Measurements from ENCODE around the gene MYLK3.
A peak's percentile ranks its signal among the peaks of the same experiment; 100 is the strongest.

MYLK3 gene

DNA sequence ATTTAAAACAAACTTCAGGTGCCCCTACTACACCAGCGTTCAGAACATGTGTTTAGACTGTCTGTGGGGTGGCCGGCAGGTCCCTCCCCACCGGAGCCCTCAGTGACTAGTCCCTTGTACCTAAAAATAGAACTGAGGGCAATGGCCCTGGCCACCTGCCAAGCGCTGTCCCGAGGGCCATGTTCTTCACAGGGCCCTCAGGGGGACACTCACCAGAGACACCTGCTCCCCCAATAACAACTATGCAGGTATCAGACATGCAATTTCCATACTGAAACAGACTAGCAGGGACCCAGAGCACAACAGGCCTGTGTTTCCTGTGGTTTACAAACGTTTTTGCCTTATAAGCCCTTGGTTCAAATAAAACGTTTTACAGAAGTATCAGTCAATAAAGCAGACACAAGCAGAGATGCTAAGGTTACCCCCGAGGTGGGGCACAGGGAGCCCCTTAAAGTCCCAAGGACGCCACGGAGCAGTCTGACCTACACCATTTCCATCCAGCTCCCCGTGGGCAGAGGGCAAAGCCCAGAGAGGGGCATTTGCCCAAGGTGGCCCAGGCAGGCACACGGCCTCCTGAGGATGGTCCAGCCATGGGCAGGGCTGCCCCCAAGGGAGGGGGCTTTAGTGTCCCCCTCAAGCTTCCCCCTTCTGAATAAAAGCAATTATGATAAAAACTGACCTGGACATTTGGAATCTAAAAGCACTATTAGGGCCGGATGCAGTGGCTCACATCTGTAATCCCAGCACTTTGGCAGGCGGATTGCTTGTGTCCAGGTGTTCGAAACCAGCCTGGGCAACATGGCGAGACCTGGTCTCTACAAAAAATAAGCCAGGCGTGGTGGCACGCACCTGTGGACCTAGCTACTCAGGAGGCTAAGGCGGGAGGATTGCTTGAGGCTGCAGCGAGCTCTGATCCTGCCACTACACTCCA, 896 bp upstream of the MYLK3 start:
- TF ChIP-seq, protein P1, sequence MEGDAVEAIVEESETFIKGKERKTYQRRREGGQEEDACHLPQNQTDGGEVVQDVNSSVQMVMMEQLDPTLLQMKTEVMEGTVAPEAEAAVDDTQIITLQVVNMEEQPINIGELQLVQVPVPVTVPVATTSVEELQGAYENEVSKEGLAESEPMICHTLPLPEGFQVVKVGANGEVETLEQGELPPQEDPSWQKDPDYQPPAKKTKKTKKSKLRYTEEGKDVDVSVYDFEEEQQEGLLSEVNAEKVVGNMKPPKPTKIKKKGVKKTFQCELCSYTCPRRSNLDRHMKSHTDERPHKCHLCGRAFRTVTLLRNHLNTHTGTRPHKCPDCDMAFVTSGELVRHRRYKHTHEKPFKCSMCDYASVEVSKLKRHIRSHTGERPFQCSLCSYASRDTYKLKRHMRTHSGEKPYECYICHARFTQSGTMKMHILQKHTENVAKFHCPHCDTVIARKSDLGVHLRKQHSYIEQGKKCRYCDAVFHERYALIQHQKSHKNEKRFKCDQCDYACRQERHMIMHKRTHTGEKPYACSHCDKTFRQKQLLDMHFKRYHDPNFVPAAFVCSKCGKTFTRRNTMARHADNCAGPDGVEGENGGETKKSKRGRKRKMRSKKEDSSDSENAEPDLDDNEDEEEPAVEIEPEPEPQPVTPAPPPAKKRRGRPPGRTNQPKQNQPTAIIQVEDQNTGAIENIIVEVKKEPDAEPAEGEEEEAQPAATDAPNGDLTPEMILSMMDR (IDR thresholded peaks at IDR 0.05; ENCODE audit: low read depth, low read length): no peak
- no peak overlapping the region for H3K4me3 ChIP-seq (replicated peaks in 1 of 2; ENCODE audit: low read depth in 2 of 2, low read length in 2 of 2)
- DNase-seq (ENCODE audit: low read depth in 2 of 2): no peak

DNA sequence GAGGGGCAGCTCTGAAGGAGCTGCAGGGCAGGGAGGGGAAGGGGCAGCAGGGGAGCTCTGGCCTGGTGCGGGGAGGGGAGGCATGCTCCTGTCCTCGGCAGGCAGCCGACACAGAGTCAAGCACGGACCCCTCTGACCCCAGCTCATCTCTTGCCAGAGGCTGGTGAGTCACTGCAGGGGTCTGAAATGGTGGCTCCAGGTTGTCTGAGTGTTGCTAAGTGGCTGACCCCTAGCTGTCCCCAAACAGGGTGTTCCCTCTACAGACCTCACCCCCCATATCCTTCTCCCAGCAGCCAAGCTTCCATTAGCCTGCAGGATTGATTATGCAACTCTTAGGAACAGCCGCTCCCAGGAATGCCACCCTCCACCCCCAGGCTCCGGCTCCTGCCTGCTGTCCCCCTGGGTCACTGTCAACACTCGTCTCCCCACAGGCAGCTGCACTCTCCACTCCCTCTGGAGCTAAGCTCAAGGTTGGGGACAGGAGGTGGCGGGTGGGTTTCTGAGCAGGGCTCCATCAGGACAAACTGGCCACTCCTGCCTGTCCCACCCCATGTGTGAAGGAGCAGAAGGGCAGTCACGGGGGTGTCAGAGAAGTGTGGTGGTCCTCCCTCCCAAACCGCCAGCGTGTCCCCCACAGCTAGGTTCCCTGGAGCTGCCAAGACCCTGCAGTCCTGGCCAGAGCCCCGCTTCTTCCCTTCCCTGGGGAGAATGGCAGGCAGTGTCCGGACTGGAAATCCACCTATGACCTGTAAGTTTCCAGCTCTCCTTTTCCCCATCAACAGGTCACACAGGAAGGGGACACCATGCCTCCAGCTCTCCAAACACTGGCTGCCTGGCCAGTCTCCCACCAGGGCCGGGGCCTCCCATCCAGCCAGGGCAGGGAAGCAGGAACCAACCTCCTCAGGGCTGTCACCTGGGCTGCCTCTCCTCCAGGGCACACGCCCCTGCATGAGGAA, 1.0 kb downstream of the MYLK3 start:
- no peak for DNase-seq (ENCODE audit: low read depth in 2 of 2)
- no peak overlapping the region for H3K4me3 ChIP-seq (replicated peaks in 1 of 2; ENCODE audit: low read depth in 2 of 2, low read length in 2 of 2)
- TF ChIP-seq, protein P1 (IDR thresholded peaks at IDR 0.05; ENCODE audit: low read depth, low read length): no peak

DNA sequence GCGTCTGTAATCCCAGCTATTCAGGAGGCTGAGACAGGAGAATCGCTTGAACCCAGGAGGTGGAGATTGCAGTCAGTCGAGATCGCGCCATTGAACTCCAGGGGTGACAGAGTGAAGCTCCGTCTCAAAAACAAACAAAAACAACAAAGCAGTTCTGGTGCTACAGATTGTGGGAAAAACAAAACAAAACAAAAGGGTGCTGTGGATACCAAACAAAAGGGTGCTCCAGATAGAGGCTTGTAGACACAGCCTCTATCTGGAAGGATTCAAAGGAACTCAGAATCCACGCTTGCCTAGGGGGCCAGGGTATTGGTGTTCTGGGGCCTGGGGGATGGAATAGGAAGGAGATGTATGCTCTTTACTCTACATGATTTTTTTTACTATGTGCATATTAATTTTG, 2.5 kb downstream of the MYLK3 start:
- no peak overlapping the region for H3K4me3 ChIP-seq (replicated peaks in 1 of 2; ENCODE audit: low read depth in 2 of 2, low read length in 2 of 2)
- no peak for DNase-seq (ENCODE audit: low read depth in 2 of 2)

DNA sequence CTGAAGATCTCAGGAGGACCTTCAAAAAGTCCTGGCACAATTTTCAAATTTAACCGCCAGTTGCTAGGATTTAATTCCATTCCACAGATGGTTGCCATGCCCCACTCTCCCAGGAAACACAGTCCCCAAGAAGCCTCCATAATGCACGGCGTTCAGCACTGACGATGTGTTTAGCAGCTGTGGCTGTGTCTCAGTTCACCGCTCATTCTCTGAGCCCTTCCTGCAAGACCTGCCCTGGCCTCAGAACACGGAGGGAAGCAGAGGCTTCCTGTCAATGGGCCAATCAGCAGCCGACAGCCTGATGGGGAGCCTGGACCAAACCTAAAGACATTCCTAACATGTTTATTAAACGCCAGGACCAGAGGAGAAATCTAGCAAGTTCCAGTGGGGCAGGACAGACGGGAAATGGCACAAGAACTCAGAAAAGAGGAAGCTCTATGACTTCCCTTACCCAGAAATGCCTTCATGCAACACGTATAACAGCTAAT, 4.9 kb downstream of the MYLK3 start:
- TF ChIP-seq, protein P1 (IDR thresholded peaks at IDR 0.05; ENCODE audit: low read depth, low read length): no peak
- no peak overlapping the region for H3K4me3 ChIP-seq (replicated peaks in 1 of 2; ENCODE audit: low read depth in 2 of 2, low read length in 2 of 2)
- peak; percentile 63 to 82 for DNase-seq (ENCODE audit: low read depth in 2 of 2)

More for the DNA sequence above, 2.5 kb downstream of the MYLK3 start:
- TF ChIP-seq, protein P1 (IDR thresholded peaks at IDR 0.05; ENCODE audit: low read depth, low read length): no peak

DNA sequence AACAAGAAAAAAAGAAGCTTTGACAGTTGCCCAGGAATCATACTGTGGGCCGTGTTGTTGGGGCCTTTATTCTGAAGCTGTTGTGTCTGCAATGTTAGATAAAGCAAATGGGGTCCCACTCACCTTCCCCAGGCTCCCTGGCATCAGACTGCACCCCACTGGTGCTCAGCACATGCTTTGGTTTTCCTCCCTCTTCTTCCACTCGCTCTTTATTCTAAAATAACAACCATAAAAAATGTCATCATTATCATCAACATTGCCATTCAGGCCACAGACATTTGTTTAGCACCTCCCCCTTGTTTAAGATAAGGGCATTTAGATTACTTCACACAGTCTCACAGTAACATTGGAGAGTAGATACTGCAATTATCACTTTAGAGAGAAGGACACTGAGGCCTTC, 8.2 kb downstream of the MYLK3 start:
- no peak for DNase-seq (ENCODE audit: low read depth in 2 of 2)
- H3K4me3 ChIP-seq (replicated peaks in 1 of 2; ENCODE audit: low read depth in 2 of 2, low read length in 2 of 2): no peak overlapping the region
- TF ChIP-seq, protein P1 (IDR thresholded peaks at IDR 0.05; ENCODE audit: low read depth, low read length): no peak

DNA sequence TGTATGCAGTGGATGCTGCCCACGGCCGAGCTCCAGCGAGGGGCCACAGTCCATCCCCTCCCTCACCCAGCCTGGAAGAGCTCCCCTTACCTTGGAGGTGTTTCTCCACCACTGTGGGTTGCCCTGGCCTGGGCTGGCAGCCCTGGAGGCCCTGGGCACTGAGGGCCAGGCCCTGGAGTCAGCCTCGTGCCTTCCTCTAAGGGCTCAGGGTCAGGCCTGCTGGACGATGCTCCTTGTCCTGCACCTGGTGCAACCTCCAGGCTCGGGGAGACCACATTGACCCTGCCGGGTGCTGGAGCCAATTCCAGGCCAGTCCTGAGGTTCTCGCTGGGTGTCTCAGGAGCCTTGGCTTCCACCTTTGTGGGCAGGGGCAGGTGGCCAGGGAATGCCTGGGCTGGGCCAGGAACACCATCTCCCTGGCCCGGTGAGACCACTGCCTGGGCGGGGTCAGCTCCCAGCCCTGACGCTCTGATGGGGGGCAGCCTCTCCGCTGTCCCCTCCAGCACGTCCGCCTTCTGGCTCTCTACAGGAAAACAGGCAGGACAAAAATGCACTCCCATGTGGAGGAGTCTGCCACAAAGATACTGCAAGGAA, 10.4 kb downstream of the MYLK3 start:
- TF ChIP-seq, protein P1 (IDR thresholded peaks at IDR 0.05; ENCODE audit: low read depth, low read length): no peak
- H3K4me3 ChIP-seq (replicated peaks in 1 of 2; ENCODE audit: low read depth in 2 of 2, low read length in 2 of 2): no peak overlapping the region

More for the DNA sequence above, 10.4 kb downstream of the MYLK3 start:
- DNase-seq (ENCODE audit: low read depth in 2 of 2): no peak

All from cardiac fibroblast (primary cell).